Loucy (cell line): ENCODE measurements around the gene FGFRL1.
A peak's percentile ranks its signal among the peaks of the same experiment; 100 is the strongest.

Experiments
- H2AFZ ChIP-seq: fragments of 200-600 bp; sonication (generic); 2 replicates; pipeline ENCODE4 v1.6.0; 2016; ENCODE audit warnings: antibody characterized with exemption, mild to moderate bottlenecking, low read length, moderate library complexity
- H3F3A ChIP-seq: fragments of 200-600 bp; 2 replicates; pipeline ENCODE4 v1.6.0; 2016; ENCODE audit warnings: antibody characterized with exemption, low read depth, mild to moderate bottlenecking
- H3K27me3 ChIP-seq: fragments of 200-600 bp; sonication (generic); 2 replicates; pipeline ENCODE4 v1.6.1; 2014; ENCODE audit warnings: low read length, mild to moderate bottlenecking; ENCODE audit not compliant: insufficient read depth, poor library complexity, severe bottlenecking
- H3K36me3 ChIP-seq: fragments of 200-600 bp; sonication (generic); 2 replicates; pipeline ENCODE4 v1.6.1; 2016; ENCODE audit warnings: low read length; ENCODE audit not compliant: insufficient read depth
- H3K4me1 ChIP-seq: fragments of 200-600 bp; sonication (generic); 2 replicates; pipeline ENCODE4 v1.5.1; 2014; ENCODE audit warnings: low read length, mild to moderate bottlenecking; ENCODE audit not compliant: insufficient read depth, poor library complexity, severe bottlenecking
- H3K4me2 ChIP-seq: fragments of 200-600 bp; sonication (generic); 2 replicates; pipeline ENCODE4 v1.6.0; 2014; ENCODE audit warnings: antibody characterized with exemption, low read length, low read depth, mild to moderate bottlenecking; ENCODE audit not compliant: poor library complexity, severe bottlenecking
- H3K4me3 ChIP-seq: fragments of 200-600 bp; sonication (generic); 2 replicates; pipeline ENCODE4 v1.5.1; 2014; ENCODE audit warnings: low read length, mild to moderate bottlenecking, mixed read lengths; ENCODE audit not compliant: poor library complexity, severe bottlenecking
- H3K79me2 ChIP-seq: fragments of 200-600 bp; sonication (generic); 2 replicates; pipeline ENCODE4 v1.6.1; 2014; ENCODE audit warnings: low read length; ENCODE audit not compliant: insufficient read depth
- H3K9ac ChIP-seq: fragments of 200-600 bp; sonication (generic); 2 replicates; pipeline ENCODE4 v1.6.0; 2014; ENCODE audit warnings: mild to moderate bottlenecking, low read depth, low read length, moderate library complexity; ENCODE audit not compliant: poor library complexity, severe bottlenecking
- H3K9me2 ChIP-seq: fragments of 200-600 bp; sonication (generic); replicated peaks from 2 replicates; pipeline ENCODE4 v1.6.1; 2016; ENCODE audit warnings: low read depth, low read length, mixed read lengths
- H3K9me3 ChIP-seq: fragments of 200-600 bp; sonication (generic); 2 replicates; pipeline ENCODE4 v1.6.1; 2014; ENCODE audit warnings: mild to moderate bottlenecking, antibody characterized with exemption, low read length, low read depth; ENCODE audit not compliant: insufficient read depth
- H4K20me1 ChIP-seq: fragments of 200-600 bp; sonication (generic); 2 replicates; pipeline ENCODE4 v1.6.0; 2014; ENCODE audit warnings: antibody characterized with exemption, low read length, mild to moderate bottlenecking; ENCODE audit not compliant: insufficient read depth, poor library complexity, severe bottlenecking
- CTCF ChIP-seq: fragments of 200-600 bp; sonication (generic); conservative IDR thresholded peaks from 2 replicates; pipeline ENCODE4 v1.5.1; 2014; ENCODE audit warnings: mild to moderate bottlenecking, antibody characterized with exemption, low read length
- EZH2phosphoT487 ChIP-seq: fragments of 200-600 bp; IDR thresholded peaks from 2 replicates; pipeline ENCODE4 v1.6.1; 2018; ENCODE audit warnings: antibody characterized with exemption, mild to moderate bottlenecking, moderate library complexity, borderline replicate concordance

FGFRL1 gene

GRCh38 chr4:1006856-1007255, 4.6 kb upstream of the FGFRL1 start:
- Histone ChIP-seq H3K4me1 (peaks cover 15% of the 10 kb centered on the region), H3K9ac (no peak overlapping the region), H4K20me1 (peaks cover 4% of the 10 kb centered on the region), H3K36me3 (no peaks in the 10 kb centered on the region), H3K9me2 (no peaks in the 10 kb centered on the region), H3F3A (no peaks in the 10 kb centered on the region), H3K4me2 (no peak overlapping the region), H2AFZ (no peak overlapping the region), H3K9me3 (no peaks in the 10 kb centered on the region; the same call in 1 of the 2 replicates), H3K79me2 (no peaks in the 10 kb centered on the region), H3K27me3 (peaks cover 11% of the 10 kb centered on the region), H3K4me3 (no peak overlapping the region)
- no peak for TF ChIP-seq CTCF
- TF ChIP-seq EZH2phosphoT487 = no peak

DNA sequence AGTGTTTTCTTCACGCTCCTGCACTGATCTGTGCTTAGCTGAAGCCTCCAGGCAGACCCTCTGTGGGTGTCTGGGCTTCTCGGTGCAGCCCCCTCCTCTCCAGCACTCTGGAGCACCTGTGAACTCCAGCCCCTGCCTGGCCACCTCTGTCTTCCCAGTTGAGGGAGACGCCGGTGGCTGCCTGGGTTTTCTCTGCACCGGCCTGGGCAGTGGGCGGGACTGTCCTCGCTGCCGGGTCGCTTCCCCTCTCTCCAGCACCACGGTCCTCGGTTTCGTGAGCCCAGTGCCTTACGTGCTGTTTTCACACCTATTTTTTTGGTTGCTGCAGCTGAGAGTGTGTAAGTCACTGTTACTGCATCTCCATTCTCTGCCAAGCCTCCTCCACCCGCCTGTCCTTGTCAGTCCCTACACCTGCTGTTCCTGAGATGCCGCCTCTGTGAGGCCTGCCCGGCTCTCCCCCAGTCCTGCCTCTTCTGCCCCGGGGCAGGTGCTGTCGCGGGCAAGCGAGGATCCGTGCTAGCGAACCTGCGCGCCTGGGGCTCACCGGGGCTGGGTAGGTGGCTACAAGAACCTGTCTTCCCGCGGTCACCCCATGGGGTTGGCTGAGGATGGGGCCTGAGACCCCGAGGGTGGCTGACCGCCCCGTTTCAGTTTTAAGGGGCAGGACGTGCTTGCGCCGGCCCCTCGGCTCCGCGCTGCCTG, 2.4 kb upstream of the FGFRL1 start:
- Histone ChIP-seq H3K4me1 (peaks cover 26% of the 10 kb centered on the region), H3K4me2 (peak overlapping the region; percentile 99), H4K20me1 (peaks cover 12% of the 10 kb centered on the region), H3K36me3 (no peaks in the 10 kb centered on the region), H3K9me3 (no peaks in the 10 kb centered on the region), H3K4me3 (peak overlapping the region; percentile 79), H3K9me2 (no peaks in the 10 kb centered on the region), H3K27me3 (peaks cover 11% of the 10 kb centered on the region), H3K9ac (peak overlapping the region; percentile 76), H3F3A (no peaks in the 10 kb centered on the region), H3K79me2 (peaks cover 11% of the 10 kb centered on the region; the same call in 1 of the 2 replicates), H2AFZ (peak overlapping the region; percentile 93)
- no peak for TF ChIP-seq CTCF
- no peak for TF ChIP-seq EZH2phosphoT487

DNA sequence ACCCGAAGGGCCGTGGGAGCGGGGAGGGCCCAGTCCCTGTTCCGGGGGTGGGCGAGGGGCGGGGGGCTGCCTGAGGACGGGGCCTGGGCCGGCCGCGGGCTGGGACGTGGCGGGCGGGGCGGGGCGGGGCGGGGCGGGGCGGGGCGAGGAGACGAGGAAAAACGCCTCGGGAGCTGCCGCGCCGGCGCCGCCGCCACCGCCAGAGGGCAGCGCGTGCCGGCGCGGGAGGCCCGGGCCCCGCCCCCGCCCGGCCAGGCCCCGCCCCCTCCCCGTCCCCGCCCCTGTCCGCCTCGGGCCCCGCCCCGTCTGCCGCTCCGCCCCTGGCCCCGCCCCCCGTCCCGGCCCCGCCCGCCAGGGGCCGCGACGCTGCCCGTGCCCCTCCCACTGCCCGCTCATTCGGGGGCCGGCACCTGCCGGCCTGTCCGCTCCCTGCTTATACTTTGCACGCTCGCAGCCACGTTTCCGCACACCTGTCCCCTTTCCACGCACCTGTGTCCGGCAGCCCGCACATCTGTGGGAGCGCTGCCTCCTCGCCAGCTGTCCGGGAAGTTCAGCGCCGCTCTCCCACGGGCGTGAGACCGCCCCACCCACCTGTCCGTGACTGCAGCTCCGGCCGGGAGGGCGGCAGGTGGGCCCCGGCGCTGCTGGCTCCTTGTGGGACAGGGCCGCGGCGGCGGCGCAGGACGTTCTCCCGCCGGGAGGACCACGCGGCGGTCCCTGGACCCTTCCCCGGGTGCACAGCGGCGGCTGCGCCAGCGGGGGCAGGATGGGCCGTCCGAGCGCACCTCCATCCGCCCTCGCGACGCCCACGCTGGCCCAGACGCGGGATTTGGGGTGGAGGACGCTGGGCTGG, 1.7 kb upstream of the FGFRL1 start:
- no peaks in the 10 kb centered on the region for H3K9me2 ChIP-seq
- peaks cover 27% of the 10 kb centered on the region for H3K4me1 ChIP-seq
- peak overlapping the region; percentile 76 for H3K9ac ChIP-seq
- peak overlapping the region; percentile 93 for H2AFZ ChIP-seq
- H3K27me3 ChIP-seq = peaks cover 11% of the 10 kb centered on the region
- H3K79me2 ChIP-seq = peaks cover 17% of the 10 kb centered on the region; the same call in 1 of the 2 replicates
- peaks cover 12% of the 10 kb centered on the region for H4K20me1 ChIP-seq
- TF ChIP-seq CTCF = no peak
- no peak for TF ChIP-seq EZH2phosphoT487
- H3K4me3 ChIP-seq = peak overlapping the region; percentile 79
- H3K36me3 ChIP-seq = no peaks in the 10 kb centered on the region
- no peaks in the 10 kb centered on the region for H3F3A ChIP-seq
- peak overlapping the region; percentile 99 for H3K4me2 ChIP-seq
- H3K9me3 ChIP-seq = no peaks in the 10 kb centered on the region
